ENCODE measurements around the gene CHCHD6.

DNA sequence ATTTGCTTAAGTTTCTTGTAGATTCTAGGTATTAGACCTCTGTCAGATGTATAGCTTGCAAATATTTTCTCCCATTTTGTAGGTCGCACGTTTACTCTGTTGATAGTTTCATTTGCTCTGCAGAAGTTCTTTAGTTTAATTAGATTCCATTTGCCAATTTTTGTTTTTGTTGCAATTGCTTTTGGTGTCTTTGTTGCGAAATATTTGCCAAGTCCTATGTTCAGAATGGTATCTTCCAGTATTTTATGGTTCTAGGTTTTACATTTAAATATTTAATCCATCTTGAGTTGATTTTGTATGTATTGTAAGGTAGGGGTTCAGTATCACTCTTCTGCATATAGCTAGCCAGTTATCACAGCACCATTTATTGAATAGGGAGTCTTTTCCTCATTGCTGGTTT lies 64.9 kb downstream of the CHCHD6 start:
- TF ChIP-seq CTCF (IDR thresholded peaks at IDR 0.05) (no peak), EP300 (IDR thresholded peaks at IDR 0.05) (no peak), POLR2A (IDR thresholded peaks at IDR 0.05) (no peak)
